Fibroblast of pulmonary artery (primary cell): ENCODE results near the gene COLQ.

Experiments used
- DNase-seq: peaks from one replicate; pipeline ENCODE4 v3.0.0-alpha.2; 2010; ENCODE audit warnings: low read depth
- H3K4me3 ChIP-seq: replicated peaks from 2 replicates; pipeline ENCODE4 v1.5.1; 2011; ENCODE audit warnings: low read depth, mild to moderate bottlenecking, control low read depth, low read length, moderate library complexity
- TF ChIP-seq, protein P1 (sequence below): IDR thresholded peaks from 2 replicates; pipeline ENCODE4 v1.5.1; 2011; ENCODE audit warnings: mild to moderate bottlenecking, control low read depth, low read length, inconsistent platforms; ENCODE audit errors: missing control alignments

COLQ gene

DNA sequence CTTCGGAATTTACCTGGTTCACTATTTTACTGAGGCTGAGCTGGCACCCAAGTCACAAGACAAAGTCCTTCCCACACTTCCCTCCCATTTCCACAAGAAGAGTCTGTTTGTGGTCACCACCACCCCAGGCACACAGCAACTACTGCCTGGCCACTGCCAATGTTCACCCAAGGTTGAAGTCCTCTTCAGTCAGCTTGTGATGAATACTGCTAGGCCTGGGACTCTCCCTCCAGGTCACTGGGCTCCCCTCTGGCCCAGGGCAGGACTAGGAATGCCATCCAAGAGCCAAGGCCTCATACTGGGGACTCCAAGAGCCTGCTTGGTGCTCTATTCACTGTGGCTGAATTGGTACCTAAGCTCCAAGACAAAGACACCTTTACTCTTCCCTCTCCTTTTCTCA, 30.4 kb upstream of the COLQ start:
- DNase-seq, result no peak
- TF ChIP-seq, protein P1, sequence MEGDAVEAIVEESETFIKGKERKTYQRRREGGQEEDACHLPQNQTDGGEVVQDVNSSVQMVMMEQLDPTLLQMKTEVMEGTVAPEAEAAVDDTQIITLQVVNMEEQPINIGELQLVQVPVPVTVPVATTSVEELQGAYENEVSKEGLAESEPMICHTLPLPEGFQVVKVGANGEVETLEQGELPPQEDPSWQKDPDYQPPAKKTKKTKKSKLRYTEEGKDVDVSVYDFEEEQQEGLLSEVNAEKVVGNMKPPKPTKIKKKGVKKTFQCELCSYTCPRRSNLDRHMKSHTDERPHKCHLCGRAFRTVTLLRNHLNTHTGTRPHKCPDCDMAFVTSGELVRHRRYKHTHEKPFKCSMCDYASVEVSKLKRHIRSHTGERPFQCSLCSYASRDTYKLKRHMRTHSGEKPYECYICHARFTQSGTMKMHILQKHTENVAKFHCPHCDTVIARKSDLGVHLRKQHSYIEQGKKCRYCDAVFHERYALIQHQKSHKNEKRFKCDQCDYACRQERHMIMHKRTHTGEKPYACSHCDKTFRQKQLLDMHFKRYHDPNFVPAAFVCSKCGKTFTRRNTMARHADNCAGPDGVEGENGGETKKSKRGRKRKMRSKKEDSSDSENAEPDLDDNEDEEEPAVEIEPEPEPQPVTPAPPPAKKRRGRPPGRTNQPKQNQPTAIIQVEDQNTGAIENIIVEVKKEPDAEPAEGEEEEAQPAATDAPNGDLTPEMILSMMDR, result no peak
- no peak overlapping the region for H3K4me3 ChIP-seq

- no peak overlapping the region for H3K4me3 ChIP-seq
- DNase-seq, result no peak
Observed at GRCh38 chr3:15549846-15550245, 28.3 kb upstream of the COLQ start.

DNA sequence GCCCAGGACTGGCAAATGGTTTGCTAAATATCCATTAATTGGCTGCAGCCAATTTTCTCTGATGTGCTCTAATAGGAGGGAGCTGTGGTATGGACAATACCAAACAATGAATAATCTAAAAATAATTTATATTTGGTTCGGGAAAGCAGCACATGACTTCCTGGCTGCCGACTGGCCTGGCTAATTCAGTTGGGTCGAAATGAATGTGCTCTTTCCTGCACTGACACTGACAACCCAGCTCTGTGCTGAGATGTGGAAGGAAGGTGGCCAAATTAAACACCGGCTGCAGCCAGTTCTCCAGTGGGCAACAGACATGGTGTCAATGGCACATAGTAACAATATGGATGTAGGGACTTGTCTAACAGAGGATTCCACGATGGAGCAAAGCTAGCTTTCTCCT, 21.1 kb upstream of the COLQ start:
- H3K4me3 ChIP-seq, result no peak overlapping the region
- TF ChIP-seq, protein P1, result no peak
- no peak for DNase-seq

More at GRCh38 chr3:15549846-15550245, 28.3 kb upstream of the COLQ start:
- TF ChIP-seq, protein P1, result no peak

DNA sequence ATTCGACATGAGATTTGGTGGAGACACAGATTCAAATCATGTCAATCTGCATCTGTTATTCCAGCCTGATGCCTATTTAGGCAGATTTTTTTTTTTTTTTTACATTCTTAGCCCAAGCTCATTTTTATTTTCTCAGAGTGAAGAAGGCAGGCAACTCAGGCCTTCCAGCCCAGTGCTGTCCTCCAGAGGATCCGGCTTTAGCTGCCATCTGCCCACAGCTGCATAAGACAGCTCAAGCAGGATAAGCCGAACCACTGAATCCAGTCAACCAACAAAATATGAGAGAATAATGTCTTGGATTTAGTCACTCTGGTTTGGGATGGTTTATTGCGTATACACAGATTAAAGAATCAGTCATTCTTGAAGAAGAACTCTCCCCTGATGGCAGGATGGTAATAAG, 19.9 kb upstream of the COLQ start:
- no peak for DNase-seq
- TF ChIP-seq, protein P1, result no peak
- no peak overlapping the region for H3K4me3 ChIP-seq

- TF ChIP-seq, protein P1, result no peak
- H3K4me3 ChIP-seq, result no peak overlapping the region
- no peak for DNase-seq
Observed at GRCh38 chr3:15539066-15539465, 17.6 kb upstream of the COLQ start.

DNA sequence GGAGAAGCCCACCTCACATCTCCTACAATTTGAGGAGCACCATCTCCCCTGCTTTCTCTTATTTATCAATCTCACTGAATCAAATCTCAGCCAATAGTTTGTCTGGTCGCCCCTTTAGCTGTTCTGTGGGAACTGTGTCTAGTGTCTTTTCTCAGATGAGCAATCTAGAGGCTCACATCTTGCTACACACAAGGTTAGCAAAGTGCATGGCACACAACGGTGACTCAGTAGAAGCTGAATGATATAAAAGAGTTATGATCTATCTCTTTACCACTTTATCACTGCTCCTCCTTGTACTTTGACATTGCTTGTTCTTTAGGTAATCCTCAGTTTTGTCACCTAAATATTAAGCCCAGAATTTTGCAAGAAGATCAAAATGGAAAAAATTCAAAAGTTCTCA, 16.8 kb upstream of the COLQ start:
- no peak overlapping the region for H3K4me3 ChIP-seq
- no peak for DNase-seq
- TF ChIP-seq, protein P1, result no peak

- no peak overlapping the region for H3K4me3 ChIP-seq
- TF ChIP-seq, protein P1, result no peak
- DNase-seq, result no peak
Observed at GRCh38 chr3:15536856-15537255, 15.3 kb upstream of the COLQ start.
